Thymus (tissue), 11 donors: ENCODE data around the gene RAD51B. TPM values are rescaled to one million over a fixed set of nuclear protein-coding genes. Genes with fewer than 3 reads are reported as not detected.
A peak's percentile ranks its signal among the peaks of the same experiment; 100 is the strongest.

Experiments used
- DNase-seq, 9 donors: peaks; one replicate each; pipeline ENCODE4 v3.0.0-alpha.2; 2013; ENCODE audit warnings: low spot score in 9 of 9, low read depth in 6 of 9, missing footprints in 1 of 9
- H3K27ac ChIP-seq, 2 donors: one replicate each; pipeline ENCODE4 v1.5.1; 2013; ENCODE audit warnings: control low read depth in 1 of 2, low read depth in 1 of 2, low read length in 1 of 2, mild to moderate bottlenecking in 1 of 2, moderate library complexity in 1 of 2
- H3K27me3 ChIP-seq, 2 donors: one replicate each; pipeline ENCODE4 v1.5.1; 2013; ENCODE audit warnings: low read length in 1 of 2; ENCODE audit not compliant: control insufficient read depth in 2 of 2, insufficient read depth in 1 of 2
- H3K36me3 ChIP-seq, 2 donors: one replicate each; pipeline ENCODE4 v1.5.1; 2013; ENCODE audit warnings: low read length in 1 of 2, mild to moderate bottlenecking in 1 of 2, moderate library complexity in 1 of 2; ENCODE audit not compliant: control insufficient read depth in 2 of 2, insufficient read depth in 2 of 2
- H3K4me1 ChIP-seq, 2 donors: one replicate each; pipeline ENCODE4 v1.5.1; 2013; ENCODE audit warnings: low read length in 2 of 2; ENCODE audit not compliant: control insufficient read depth in 2 of 2, insufficient read depth in 2 of 2
- H3K4me3 ChIP-seq, 2 donors: one replicate each; pipeline ENCODE4 v1.5.1; 2013; ENCODE audit warnings: low read length in 2 of 2, control low read depth in 1 of 2, mild to moderate bottlenecking in 1 of 2
- H3K9me3 ChIP-seq, 2 donors: one replicate each; pipeline ENCODE4 v1.5.1; 2013; ENCODE audit warnings: low read length in 1 of 2, mild to moderate bottlenecking in 1 of 2; ENCODE audit not compliant: control insufficient read depth in 2 of 2, insufficient read depth in 1 of 2
- WGBS: extraction: QIAGEN DNeasy Blood & Tissue Kit; methylation state at CpG from one replicate; pipeline ENCODE4 v1.1.7; 2013; 5-methylcytosine and 5-hydroxymethylcytosine counted together
- polyA plus RNA-seq: library from polyadenylated mRNA; stranded (reverse); fragments of 200-250 nt; gene quantifications from one replicate; pipeline ENCODE4 v1.2.3, GENCODE V29; 2013
- total RNA-seq: library from RNA; stranded (reverse); fragments of 120-200 nt; gene quantifications from one replicate; pipeline ENCODE4 v1.2.4, GENCODE V29; 2013
- donor health status: healthy.

The RAD51B gene
- total and polyA plus RNA-seq, 2 donors, result 7.8 to 17.8 TPM

GRCh38 chr14:68616221-68616902 lies 796.8 kb downstream of the RAD51B start:
- 98% methylated on average over 1 of the region's 1 CpG for WGBS

DNA sequence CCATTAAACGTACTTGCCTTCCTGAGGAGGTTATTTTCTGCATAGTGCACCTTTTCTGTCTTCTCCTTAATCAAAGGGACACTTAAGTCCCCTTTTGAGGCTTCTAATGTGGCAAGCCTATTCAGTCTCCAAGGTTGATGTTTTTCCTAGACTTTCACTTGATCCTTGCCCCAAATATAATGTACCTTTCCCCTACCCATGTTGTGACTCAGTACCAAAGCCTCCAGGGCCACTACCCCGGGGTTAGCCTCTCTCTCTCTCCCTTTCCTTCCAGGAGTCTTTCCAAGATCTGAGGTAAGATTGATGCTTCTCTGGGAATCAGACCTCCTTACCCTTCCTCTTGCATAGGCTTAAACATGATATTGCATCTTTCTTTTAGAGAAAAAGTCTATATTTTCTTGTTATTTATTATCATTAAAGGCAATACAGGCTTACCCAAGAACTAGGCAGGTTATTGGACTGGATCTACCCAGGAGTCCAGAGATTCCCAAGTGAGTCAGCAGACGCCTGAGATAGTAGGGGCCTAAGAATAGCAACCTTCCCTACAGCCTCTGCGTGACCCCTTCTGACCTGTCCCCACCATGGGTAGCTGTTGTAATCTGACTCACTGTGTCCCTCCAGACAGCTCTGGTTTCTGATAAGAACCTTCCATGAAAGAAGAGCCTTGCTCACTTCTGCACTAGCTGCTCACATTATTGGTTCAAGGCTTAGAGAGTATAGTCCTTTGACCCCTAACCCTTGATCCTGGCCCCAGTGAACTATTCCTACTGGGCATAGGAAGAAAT lies 800.4 kb downstream of the RAD51B start:
- no peak overlapping the region for H3K27ac ChIP-seq
- peaks cover 0 to 14% of the 10 kb centered on the region in 2 donors for H3K9me3 ChIP-seq
- no peak for DNase-seq
- no peak overlapping the region for H3K4me3 ChIP-seq
- no peaks in the 10 kb centered on the region for H3K27me3 ChIP-seq
- peaks cover 0 to 38% of the 10 kb centered on the region in 2 donors for H3K4me1 ChIP-seq
- no peaks in the 10 kb centered on the region for H3K36me3 ChIP-seq
- 71% methylated on average over 4 of the region's 4 CpGs for WGBS

More at GRCh38 chr14:68616221-68616902, 796.8 kb downstream of the RAD51B start:
- H3K36me3 ChIP-seq, result no peaks in the 10 kb centered on the region
- peak in 1 of 9 donors; percentile 46 for DNase-seq
- H3K27ac ChIP-seq, result no peak overlapping the region
- H3K27me3 ChIP-seq, result no peaks in the 10 kb centered on the region
- H3K4me3 ChIP-seq, result no peak overlapping the region
- H3K4me1 ChIP-seq, result peaks cover 0 to 9% of the 10 kb centered on the region in 2 donors
- peaks cover 0 to 13% of the 10 kb centered on the region in 2 donors for H3K9me3 ChIP-seq

- H3K36me3 ChIP-seq, result no peaks in the 10 kb centered on the region
Measured at GRCh38 chr14:68621400-68622365, 802.1 kb downstream of the RAD51B start.

DNA sequence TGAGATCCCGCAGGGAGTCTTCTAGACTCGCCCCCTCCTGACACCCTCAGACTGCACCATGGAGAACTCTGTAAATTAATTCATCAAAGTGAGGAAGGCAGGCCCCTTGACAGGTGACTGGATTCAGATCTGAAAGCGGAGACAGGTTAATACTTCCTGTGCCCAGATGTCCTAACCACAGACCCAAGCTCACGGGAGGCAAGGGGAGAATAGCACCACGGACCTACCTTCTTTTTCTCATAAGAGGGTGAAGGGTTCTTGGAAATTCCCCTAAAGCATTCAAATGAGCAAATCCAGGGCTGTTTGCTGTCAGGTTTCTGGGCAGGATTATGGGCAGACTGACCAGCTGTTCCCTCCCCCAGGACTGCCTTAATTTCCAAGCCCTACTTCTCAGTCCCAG lies 803.3 kb downstream of the RAD51B start:
- Histone ChIP-seq H3K27ac (peak overlapping the region in 1 of 2 donors; percentile 67), H3K9me3 (peaks cover 0 to 10% of the 10 kb centered on the region in 2 donors), H3K27me3 (peaks cover 0 to 3% of the 10 kb centered on the region in 2 donors), H3K4me1 (peaks cover 0 to 48% of the 10 kb centered on the region in 2 donors), H3K4me3 (no peak overlapping the region), H3K36me3 (no peaks in the 10 kb centered on the region)
- DNase-seq, result peak in 1 of 9 donors; percentile 41
- WGBS, result 37% methylated on average over 5 of the region's 5 CpGs

More at GRCh38 chr14:68621400-68622365, 802.1 kb downstream of the RAD51B start:
- peaks cover 0 to 13% of the 10 kb centered on the region in 2 donors for H3K9me3 ChIP-seq
- H3K4me1 ChIP-seq, result peaks cover 0 to 40% of the 10 kb centered on the region in 2 donors
- no peaks in the 10 kb centered on the region for H3K27me3 ChIP-seq
- H3K27ac ChIP-seq, result peak overlapping the region; percentile 18 to 52
- 95% methylated on average over 6 of the region's 6 CpGs for WGBS
- H3K4me3 ChIP-seq, result no peak overlapping the region
- DNase-seq, result no peak

DNA sequence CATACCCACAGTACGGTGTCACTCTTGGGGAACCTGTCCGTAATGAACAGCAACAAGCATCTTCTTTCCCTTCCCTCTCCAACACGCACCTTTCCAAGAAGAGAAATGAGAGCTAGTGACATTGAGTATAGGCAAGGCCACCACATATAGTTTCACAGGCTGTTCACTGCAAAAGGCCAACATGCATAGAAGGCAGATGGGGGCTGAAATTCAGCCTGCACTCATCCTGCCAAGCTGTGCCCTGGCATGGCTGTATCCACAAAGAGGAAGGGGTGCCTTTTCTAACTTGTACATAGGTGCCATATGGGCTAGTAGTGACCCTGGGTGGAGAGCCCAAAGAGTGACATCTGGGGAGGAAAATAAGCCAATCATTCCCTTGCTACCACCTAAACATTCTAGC lies 803.7 kb downstream of the RAD51B start:
- WGBS, result 95% methylated on average over 3 of the region's 3 CpGs
- no peak for DNase-seq
- Histone ChIP-seq H3K4me1 (peaks cover 0 to 52% of the 10 kb centered on the region in 2 donors), H3K4me3 (no peak overlapping the region), H3K36me3 (no peaks in the 10 kb centered on the region), H3K27me3 (peaks cover 0 to 7% of the 10 kb centered on the region in 2 donors), H3K9me3 (peaks cover 0 to 7% of the 10 kb centered on the region in 2 donors), H3K27ac (peak overlapping the region in 1 of 2 donors; percentile 67)

GRCh38 chr14:68623826-68624225 lies 804.2 kb downstream of the RAD51B start:
- no peak for DNase-seq
- Histone ChIP-seq H3K9me3 (peaks cover 0 to 7% of the 10 kb centered on the region in 2 donors), H3K4me1 (peaks cover 0 to 57% of the 10 kb centered on the region in 2 donors), H3K27ac (peak overlapping the region; percentile 10 to 67), H3K36me3 (no peaks in the 10 kb centered on the region), H3K4me3 (no peak overlapping the region), H3K27me3 (peaks cover 0 to 12% of the 10 kb centered on the region in 2 donors)
- 91% methylated on average over 3 of the region's 3 CpGs for WGBS

DNA sequence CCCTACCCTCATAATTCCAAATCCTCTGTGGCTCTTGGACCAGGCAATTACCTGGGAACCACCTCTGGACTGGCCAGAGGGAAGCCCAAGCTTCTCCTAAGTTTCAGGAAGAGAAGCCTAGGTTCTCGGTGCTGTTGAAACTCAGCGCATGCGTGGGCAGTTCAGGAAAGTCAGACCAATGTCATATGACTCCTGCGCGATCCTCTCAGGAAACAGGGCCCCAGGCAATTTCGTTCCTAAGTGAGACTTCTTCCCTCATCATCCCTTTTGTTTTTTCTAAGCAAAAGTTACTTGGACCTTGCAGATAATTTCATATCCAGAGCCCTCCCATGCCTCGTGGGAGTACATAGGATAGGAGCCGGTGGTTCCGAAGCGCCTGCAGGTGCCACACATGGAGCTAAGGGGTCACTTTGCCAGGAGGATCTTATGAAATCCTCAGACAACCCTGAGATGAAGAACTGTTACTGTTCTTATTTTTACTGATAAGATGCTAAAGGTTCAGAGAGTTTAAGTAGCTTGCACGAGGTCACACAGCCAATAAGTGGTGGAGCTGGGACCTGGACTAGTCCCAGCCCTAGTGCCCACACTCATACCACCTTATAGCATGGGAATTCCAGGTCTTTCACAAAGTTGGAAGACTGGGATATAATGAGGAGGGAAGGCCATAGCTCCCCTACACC lies 805.1 kb downstream of the RAD51B start:
- H3K4me1 ChIP-seq, result peaks cover 0 to 66% of the 10 kb centered on the region in 2 donors

More for the DNA sequence above, 805.1 kb downstream of the RAD51B start:
- 87% methylated on average over 11 of the region's 11 CpGs for WGBS
- peak overlapping the region in 1 of 2 donors; percentile 67 for H3K27ac ChIP-seq
- H3K36me3 ChIP-seq, result no peaks in the 10 kb centered on the region
- H3K27me3 ChIP-seq, result peaks cover 0 to 15% of the 10 kb centered on the region in 2 donors
- H3K9me3 ChIP-seq, result peaks cover 0 to 7% of the 10 kb centered on the region in 2 donors
- DNase-seq, result no peak
- no peak overlapping the region for H3K4me3 ChIP-seq
